ENCODE measurements around the gene P2RX7. TPM values are rescaled to one million over a fixed set of nuclear protein-coding genes. Genes with fewer than 3 reads are reported as not detected.

The P2RX7 gene
- total RNA-seq, 4 donors from 2014 or later, result 1.6 to 2.7 (median 2.2) TPM

- H3K4me1 ChIP-seq, result peaks cover 9 to 14% (median 11%) of the 10 kb centered on the region in 3 donors
- no peak for TF ChIP-seq POLR2A (IDR thresholded peaks at IDR 0.05)
- TF ChIP-seq, protein P1, sequence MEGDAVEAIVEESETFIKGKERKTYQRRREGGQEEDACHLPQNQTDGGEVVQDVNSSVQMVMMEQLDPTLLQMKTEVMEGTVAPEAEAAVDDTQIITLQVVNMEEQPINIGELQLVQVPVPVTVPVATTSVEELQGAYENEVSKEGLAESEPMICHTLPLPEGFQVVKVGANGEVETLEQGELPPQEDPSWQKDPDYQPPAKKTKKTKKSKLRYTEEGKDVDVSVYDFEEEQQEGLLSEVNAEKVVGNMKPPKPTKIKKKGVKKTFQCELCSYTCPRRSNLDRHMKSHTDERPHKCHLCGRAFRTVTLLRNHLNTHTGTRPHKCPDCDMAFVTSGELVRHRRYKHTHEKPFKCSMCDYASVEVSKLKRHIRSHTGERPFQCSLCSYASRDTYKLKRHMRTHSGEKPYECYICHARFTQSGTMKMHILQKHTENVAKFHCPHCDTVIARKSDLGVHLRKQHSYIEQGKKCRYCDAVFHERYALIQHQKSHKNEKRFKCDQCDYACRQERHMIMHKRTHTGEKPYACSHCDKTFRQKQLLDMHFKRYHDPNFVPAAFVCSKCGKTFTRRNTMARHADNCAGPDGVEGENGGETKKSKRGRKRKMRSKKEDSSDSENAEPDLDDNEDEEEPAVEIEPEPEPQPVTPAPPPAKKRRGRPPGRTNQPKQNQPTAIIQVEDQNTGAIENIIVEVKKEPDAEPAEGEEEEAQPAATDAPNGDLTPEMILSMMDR (IDR thresholded peaks at IDR 0.05), result peak; percentile 58 to 85 (median 79)
- no peak for DNase-seq
- peak overlapping the region in 3 of 4 donors; percentile 13 to 59 (median 36) for H3K4me3 ChIP-seq
- intact Hi-C loops (cut with DNase I), result loop anchor here (10.0 kb wide), 1 partner anchor 91 kb away; no protein-coding TSS in a partner anchor
- peaks cover 0 to 13% (median 7%) of the 10 kb centered on the region in 3 donors for H3K9me3 ChIP-seq
- WGBS, 2 donors, result 3% methylated on average over 32 of the region's 33 CpGs
- H3K36me3 ChIP-seq, result no peaks in the 10 kb centered on the region
- H3K27ac ChIP-seq, result peak overlapping the region in 1 of 4 donors; percentile 31
- peaks cover 0 to 25% (median 0%) of the 10 kb centered on the region in 4 donors for H3K27me3 ChIP-seq
These were observed 37.0 kb upstream of the P2RX7 start for GRCh38 chr12:121095544-121096198.

DNA sequence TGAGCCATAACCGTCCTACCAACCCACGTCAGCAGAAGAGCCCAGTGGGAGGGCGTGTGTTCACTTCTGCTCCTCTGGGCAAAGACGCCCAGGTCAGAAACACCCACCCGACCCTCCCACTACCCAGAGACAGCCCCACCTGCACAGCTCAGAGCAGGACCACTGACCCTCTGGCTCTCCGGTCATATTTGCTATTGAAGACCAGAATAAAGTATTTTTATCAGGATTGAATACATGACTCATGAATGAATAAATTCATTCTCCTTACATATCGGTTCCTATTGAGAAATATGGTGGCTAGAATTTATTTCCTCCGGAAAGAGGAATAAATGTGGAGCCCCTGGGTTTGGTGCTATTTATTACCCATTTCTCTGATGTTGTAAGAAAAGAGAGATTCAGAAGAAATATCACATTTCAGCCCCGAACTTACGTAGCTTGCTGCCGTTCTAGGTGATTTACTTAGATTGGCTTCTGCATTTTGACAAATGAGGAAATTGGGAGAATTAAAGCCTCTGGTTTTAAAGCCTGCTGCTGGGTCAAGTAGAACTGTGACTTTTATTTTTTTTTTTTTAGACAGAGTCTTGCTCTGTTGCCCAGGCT, 36.4 kb upstream of the P2RX7 start:
- Histone ChIP-seq H3K27ac (no peak overlapping the region), H3K4me1 (peaks cover 9 to 14% (median 11%) of the 10 kb centered on the region in 3 donors), H3K4me3 (peak overlapping the region in 2 of 4 donors; percentile 36 to 59), H3K36me3 (no peaks in the 10 kb centered on the region), H3K27me3 (peaks cover 0 to 25% (median 0%) of the 10 kb centered on the region in 4 donors), H3K9me3 (peaks cover 0 to 13% (median 7%) of the 10 kb centered on the region in 3 donors)
- WGBS, 2 donors, result 27 to 30% methylated on average over 8 to 9 of the region's 11 CpGs
- TF ChIP-seq, protein P1 (IDR thresholded peaks at IDR 0.05), result no peak
- no peak for TF ChIP-seq POLR2A (IDR thresholded peaks at IDR 0.05)
- no peak for DNase-seq
- intact Hi-C loops (cut with DNase I), result loop anchor here (10.0 kb wide), 1 partner anchor 91 kb away; no protein-coding TSS in a partner anchor

- peaks cover 0 to 13% (median 0%) of the 10 kb centered on the region in 4 donors for H3K27me3 ChIP-seq
- H3K4me1 ChIP-seq, result peaks cover 9 to 14% (median 11%) of the 10 kb centered on the region in 3 donors
- TF ChIP-seq, protein P1 (IDR thresholded peaks at IDR 0.05), result no peak
- no peak for TF ChIP-seq POLR2A (IDR thresholded peaks at IDR 0.05)
- DNase-seq, result no peak
- H3K27ac ChIP-seq, result no peak overlapping the region
- no peaks in the 10 kb centered on the region for H3K36me3 ChIP-seq
- H3K9me3 ChIP-seq, result peaks cover 0 to 13% (median 7%) of the 10 kb centered on the region in 3 donors
- no peak overlapping the region for H3K4me3 ChIP-seq
- intact Hi-C loops (cut with DNase I), result loop anchor here (10.0 kb wide), 1 partner anchor 95 kb away; no protein-coding TSS in a partner anchor
These were observed 32.9 kb upstream of the P2RX7 start for GRCh38 chr12:121099779-121100178.

- intact Hi-C loops (cut with DNase I), result no loop called here
- 29 to 41% methylated on average over 1 of the region's 1 CpG for WGBS, 2 donors
These were observed 30.4 kb upstream of the P2RX7 start for GRCh38 chr12:121102307-121102706.

More at GRCh38 chr12:121102307-121102706, 30.4 kb upstream of the P2RX7 start:
- Histone ChIP-seq H3K4me3 (no peak overlapping the region), H3K4me1 (no peaks in the 10 kb centered on the region), H3K27me3 (no peaks in the 10 kb centered on the region), H3K27ac (no peak overlapping the region), H3K9me3 (peaks cover 0 to 13% (median 7%) of the 10 kb centered on the region in 3 donors), H3K36me3 (no peaks in the 10 kb centered on the region)
- no peak for TF ChIP-seq POLR2A (IDR thresholded peaks at IDR 0.05)
- TF ChIP-seq, protein P1 (IDR thresholded peaks at IDR 0.05), result no peak
- DNase-seq, result no peak
